Mesangial cell (primary cell): Measurements from ENCODE around the gene C6orf89. TPM values are rescaled to one million over a fixed set of nuclear protein-coding genes. Genes with fewer than 3 reads are reported as not detected.

Source experiments
- total RNA-seq: library from RNA; depleted of rRNA; stranded (reverse); fragments of >200 nt; gene quantifications from 2 replicates; pipeline ENCODE4 v1.2.3, GENCODE V29; 2015

C6orf89 gene
- 20.2 and 26.4 TPM in 2 replicates for total RNA-seq

DNA sequence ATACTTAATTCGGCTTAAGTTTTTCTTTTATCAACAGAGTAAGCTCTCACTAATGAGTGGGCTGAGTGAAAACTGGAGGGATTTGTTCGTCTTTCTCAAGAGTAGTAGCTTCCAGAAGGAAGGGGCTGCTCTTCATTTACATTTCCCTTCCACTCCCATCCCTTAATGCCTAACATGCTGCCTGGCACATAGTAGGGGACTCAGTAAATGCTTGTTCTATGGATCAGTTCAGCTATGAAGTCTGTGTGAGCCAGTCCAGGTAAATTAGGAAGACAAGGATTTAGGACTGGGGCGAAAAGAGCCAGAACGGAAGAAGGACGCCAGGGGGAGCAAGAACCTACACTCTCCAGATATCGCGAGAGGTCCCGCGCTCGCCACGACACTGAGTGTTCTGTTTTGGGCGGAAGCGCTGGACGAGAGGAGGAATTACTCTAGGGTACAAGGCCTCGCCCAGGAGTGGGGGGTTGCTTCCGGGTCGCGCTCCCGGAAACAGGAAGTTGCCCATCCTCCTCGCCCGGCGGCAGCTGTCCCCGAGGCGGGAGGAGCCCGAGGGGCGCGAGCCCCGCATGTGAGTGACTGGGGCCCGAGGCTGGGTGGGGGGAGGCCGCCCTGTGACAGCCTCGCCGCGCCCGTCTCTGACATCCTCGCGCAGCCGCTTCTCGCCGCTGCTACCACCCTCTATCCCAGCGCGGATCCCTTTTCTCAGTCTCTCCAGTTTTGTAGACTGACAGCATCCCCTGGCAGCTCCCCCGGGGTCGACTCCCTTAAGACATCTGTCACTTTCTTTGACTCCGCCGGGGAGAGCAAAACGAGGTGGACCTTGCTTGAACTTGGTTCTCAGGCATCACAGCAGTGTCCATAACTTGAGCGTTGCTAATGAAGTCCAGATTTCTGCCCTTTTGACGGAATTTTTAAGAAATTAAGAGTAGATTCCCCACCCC is at the start of gene C6orf89:
Gene C6orf89 (plus strand): TSS at position 492 of the 941 bp plus-strand sequence. CDS start 13,493 bp downstream, outside the sequence.

GRCh38 chr6:36838896-36839748 is 46.6 kb upstream of the C6orf89 start, which contains the start of gene CPNE5:
Gene CPNE5 (minus strand): TSS chr6:36839444. CDS start chr6:36839377, 67 bp downstream.

GRCh38 chr6:36874443-36875249 is 11.1 kb upstream of the C6orf89 start, which contains the start of gene PPIL1:
Gene PPIL1 (minus strand): TSS chr6:36874803. CDS start chr6:36874772, 31 bp downstream.

GRCh38 chr6:36954262-36954931 is 68.6 kb downstream of the C6orf89 start, which contains the start of gene PI16:
Gene PI16 (plus strand): TSS chr6:36954738. CDS start chr6:36954761, 23 bp downstream.

Other genes starting within 250 kb of the C6orf89 start
- 207 and 229 TPM in 2 replicates for gene CDKN1A, start 207.2 kb upstream of the C6orf89 start, total RNA-seq
- under 0.01 TPM in 1 of 2 replicates, not detected in the other for gene RAB44, start 188.1 kb upstream of the C6orf89 start, total RNA-seq
- gene CPNE5, start 46.5 kb upstream of the C6orf89 start, total RNA-seq: under 0.01 and 0.13 TPM in 2 replicates
- gene PPIL1, start 11.1 kb upstream of the C6orf89 start, total RNA-seq: 19.0 and 49.5 TPM in 2 replicates
- 0.33 TPM in 1 of 2 replicates, not detected in the other for gene PI16, start 68.8 kb downstream of the C6orf89 start, total RNA-seq
- 201 and 241 TPM in 2 replicates for gene MTCH1, start 100.2 kb downstream of the C6orf89 start, total RNA-seq
- not detected in 2 replicates for gene FGD2, start 119.7 kb downstream of the C6orf89 start, total RNA-seq